ENCODE results near the gene BAZ2B. TPM values are rescaled to one million over a fixed set of nuclear protein-coding genes. Genes with fewer than 3 reads are reported as not detected.

The BAZ2B gene
- total RNA-seq, 1 experiment from 2014 or later: 54.9 TPM

- WGBS (ENCODE audit: extremely low coverage, insufficient read length, low lambda C conversion rate): no CpG with 5 or more reads among the region's 3 CpGs
- Histone ChIP-seq H3K79me1 (ENCODE audit: insufficient read depth, low read depth, low read length, poor library complexity, severe bottlenecking) (no peaks in the 10 kb centered on the region), H3K23ac (ENCODE audit: insufficient read length, low read depth, low read length) (no peak overlapping the region), H3K18ac (ENCODE audit: insufficient read length, low read depth, low read length) (no peak overlapping the region), H3K27me3 (ENCODE audit: insufficient read depth, low read length) (no peaks in the 10 kb centered on the region), H3K56ac (ENCODE audit: insufficient read length, low read depth, low read length) (no peak overlapping the region), H3K9me3 (ENCODE audit: control insufficient read depth, low read depth, low read length) (no peaks in the 10 kb centered on the region), H3K4ac (ENCODE audit: low read depth, low read length) (no peak overlapping the region), H4K20me1 (ENCODE audit: control insufficient read depth, insufficient read depth, insufficient read length) (no peaks in the 10 kb centered on the region), H3K9ac (ENCODE audit: extremely low read depth, insufficient read length, low read length) (no peak overlapping the region), H3K4me2 (ENCODE audit: insufficient read depth, insufficient read length, low read length) (no peak overlapping the region), H3K79me2 (ENCODE audit: insufficient read depth, low read length) (no peaks in the 10 kb centered on the region), H3K14ac (ENCODE audit: insufficient read depth, low read length) (no peak overlapping the region), H3K27ac (ENCODE audit: insufficient read length, low read depth, low read length) (no peak overlapping the region), H2BK12ac (ENCODE audit: insufficient read length, low read depth, low read length) (no peak overlapping the region), H3K23me2 (ENCODE audit: insufficient read length, low read depth, low read length, poor library complexity, severe bottlenecking) (no peaks in the 10 kb centered on the region), H4K91ac (ENCODE audit: insufficient read length, low read depth, low read length) (no peak overlapping the region), H3T11ph (ENCODE audit: low read length) (no peak overlapping the region), H3K4me1 (ENCODE audit: insufficient read depth, low read length) (no peaks in the 10 kb centered on the region), H2BK120ac (ENCODE audit: low read depth, low read length, poor library complexity, severe bottlenecking) (no peak overlapping the region), H2AK5ac (ENCODE audit: insufficient read length, low read length) (no peak overlapping the region), H2BK20ac (ENCODE audit: low read depth, low read length, poor library complexity, severe bottlenecking) (no peak overlapping the region), H4K5ac (ENCODE audit: insufficient read length, low read depth, low read length) (no peak overlapping the region), H2AFZ (ENCODE audit: low read length) (no peak overlapping the region), H2BK5ac (ENCODE audit: insufficient read length, low read length) (no peak overlapping the region), H2BK15ac (ENCODE audit: low read depth, low read length) (no peak overlapping the region), H4K8ac (replicated peaks; ENCODE audit: insufficient read length, low read depth, low read length) (no peak overlapping the region)
- H3K4me1 Mint-ChIP-seq: peaks cover 0 to 2% of the 10 kb centered on the region in 2 experiments; a peak in 2 of 4 replicates
- TF ChIP-seq, protein P1, sequence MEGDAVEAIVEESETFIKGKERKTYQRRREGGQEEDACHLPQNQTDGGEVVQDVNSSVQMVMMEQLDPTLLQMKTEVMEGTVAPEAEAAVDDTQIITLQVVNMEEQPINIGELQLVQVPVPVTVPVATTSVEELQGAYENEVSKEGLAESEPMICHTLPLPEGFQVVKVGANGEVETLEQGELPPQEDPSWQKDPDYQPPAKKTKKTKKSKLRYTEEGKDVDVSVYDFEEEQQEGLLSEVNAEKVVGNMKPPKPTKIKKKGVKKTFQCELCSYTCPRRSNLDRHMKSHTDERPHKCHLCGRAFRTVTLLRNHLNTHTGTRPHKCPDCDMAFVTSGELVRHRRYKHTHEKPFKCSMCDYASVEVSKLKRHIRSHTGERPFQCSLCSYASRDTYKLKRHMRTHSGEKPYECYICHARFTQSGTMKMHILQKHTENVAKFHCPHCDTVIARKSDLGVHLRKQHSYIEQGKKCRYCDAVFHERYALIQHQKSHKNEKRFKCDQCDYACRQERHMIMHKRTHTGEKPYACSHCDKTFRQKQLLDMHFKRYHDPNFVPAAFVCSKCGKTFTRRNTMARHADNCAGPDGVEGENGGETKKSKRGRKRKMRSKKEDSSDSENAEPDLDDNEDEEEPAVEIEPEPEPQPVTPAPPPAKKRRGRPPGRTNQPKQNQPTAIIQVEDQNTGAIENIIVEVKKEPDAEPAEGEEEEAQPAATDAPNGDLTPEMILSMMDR (conservative IDR thresholded peaks at IDR 0.05): no peak
- H3K27ac Mint-ChIP-seq: no peak overlapping the region; a peak in 1 of 7 replicates
- H3K4me3 Mint-ChIP-seq: no peak overlapping the region
- H3K36me3 Mint-ChIP-seq (ENCODE audit: insufficient read depth in 1 of 3, low read depth in 3 of 3): no peaks in the 10 kb centered on the region
- 0 out of 5 replicates have a peak, but pooled peaks cover 0 to 3% of the 10 kb centered on the region in 2 experiments for H3K9me3 Mint-ChIP-seq
- no peaks in the 10 kb centered on the region; the same call in 1 of the 2 replicates for H3K27me3 Mint-ChIP-seq (ENCODE audit: low read depth)
- DNase-seq: no peak
These were observed 315.8 kb downstream of the BAZ2B start for GRCh38 chr2:159300586-159300985.

Measured in H9 (cell line).